GM12878 (cell line): Measurements from ENCODE around the gene MGAT4B. TPM values are rescaled to one million over a fixed set of nuclear protein-coding genes. Genes with fewer than 3 reads are reported as not detected.

Source experiments
- CBX3 ChIP-seq: fragments of 200-600 bp; sonication (generic); IDR thresholded peaks from 2 replicates; pipeline ENCODE4 v1.6.1; 2016; ENCODE audit warnings: low read depth, borderline replicate concordance
- CHD1 ChIP-seq: IDR thresholded peaks from 2 replicates; pipeline ENCODE4 v1.6.1; 2012; ENCODE audit warnings: low read depth, low read length, improper control_type of control experiment
- RELA ChIP-seq: fragments of 450-650 bp; IDR thresholded peaks from 2 replicates; pipeline ENCODE4 v1.8.0; 2014; ENCODE audit warnings: borderline replicate concordance; ENCODE audit not compliant: partially characterized antibody
- SPI1 ChIP-seq: IDR thresholded peaks from 2 replicates; pipeline ENCODE4 v1.6.1; 2011; ENCODE audit warnings: low read depth, mild to moderate bottlenecking, low read length, moderate library complexity, borderline replicate concordance; ENCODE audit not compliant: insufficient read depth
- SREBF2 ChIP-seq: IDR thresholded peaks from 2 replicates; pipeline ENCODE4 v1.6.1; 2012; ENCODE audit warnings: mild to moderate bottlenecking, low read length
- SRF ChIP-seq, 2 experiments: IDR thresholded peaks; 2 replicates each; pipeline ENCODE4 v1.6.1; 2011; ENCODE audit warnings: low read depth in 2 of 2, low read length in 2 of 2, mild to moderate bottlenecking in 1 of 2, moderate library complexity in 1 of 2
- SUZ12 ChIP-seq: fragments of 200-600 bp; sonication (generic); IDR thresholded peaks from one replicate; pipeline ENCODE4 v1.6.1; 2018; ENCODE audit warnings: antibody characterized with exemption, mild to moderate bottlenecking; ENCODE audit not compliant: unreplicated experiment
- TARDBP ChIP-seq: IDR thresholded peaks from 2 replicates; pipeline ENCODE4 v1.6.1; 2016; ENCODE audit warnings: borderline replicate concordance
- polyA plus RNA-seq, 11 experiments: library from polyadenylated mRNA; depleted of rRNA in 4 of 11; unstranded in 6 of 11; stranded (reverse) in 5 of 11; fragments of >200 nt; fragmentation: Nextera tagmentation in 4 of 11; fragmentation: Illumina TruSeq in 1 of 11; extraction: Ambion mirVana in 4 of 11; extraction: Trizol in 1 of 11; gene quantifications; 1 replicate in 1 of 11; 2 replicates in 10 of 11; pipeline versions ENCODE4 v1.2.1 to v1.2.3, GENCODE V29; 2011 to 2016; ENCODE audit warnings: inconsistent platforms in 2 of 11, missing spikeins in 2 of 11, low read depth in 1 of 11
- total RNA-seq, 4 experiments: library from RNA; depleted of rRNA in 3 of 4; stranded (reverse); fragments of >200 nt in 3 of 4; fragmentation: Illumina TruSeq in 1 of 4; extraction: Trizol in 1 of 4; gene quantifications; 2 replicates each; pipeline versions ENCODE4 v1.2.1 to v1.2.3, GENCODE V29; 2013 to 2021
- TF ChIP-seq, protein P1 (sequence below): IDR thresholded peaks from 2 replicates; pipeline ENCODE4 v1.6.1; 2012; ENCODE audit warnings: mild to moderate bottlenecking, low read depth, low read length

MGAT4B gene
- total and polyA plus RNA-seq, 10 of the 15 experiments (the other 5 are each of a cell fraction or from before 2014, with no cell fraction given) = 0.60 to 82.5 (median 34.4) TPM; not detected in 1

DNA sequence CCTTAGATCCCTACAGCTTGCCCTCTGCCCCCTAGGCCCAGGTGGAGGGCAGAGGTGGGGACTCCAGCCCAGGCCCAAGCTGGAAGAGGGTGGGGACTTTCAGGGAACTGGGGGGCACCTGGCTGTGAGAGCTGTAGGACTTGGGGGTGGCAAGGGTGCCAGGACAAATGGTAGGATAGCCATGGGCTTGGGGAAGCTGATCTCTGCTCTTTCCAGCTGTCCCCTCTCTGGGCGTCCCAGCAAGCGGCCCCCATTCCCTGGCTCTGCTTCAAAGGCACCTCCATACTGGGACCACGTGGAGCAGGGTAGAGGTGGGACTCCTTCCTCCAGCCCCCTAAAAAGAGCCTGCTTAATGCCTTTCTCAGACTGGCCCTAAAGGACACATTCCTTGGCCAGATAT is 12.5 kb downstream of the MGAT4B start (continued):
- TF ChIP-seq SRF (IDR thresholded peaks at IDR 0.05; ENCODE audit: low read depth in 2 of 2, low read length in 2 of 2) = no peak
- TF ChIP-seq RELA = no peak
- TF ChIP-seq, protein P1, sequence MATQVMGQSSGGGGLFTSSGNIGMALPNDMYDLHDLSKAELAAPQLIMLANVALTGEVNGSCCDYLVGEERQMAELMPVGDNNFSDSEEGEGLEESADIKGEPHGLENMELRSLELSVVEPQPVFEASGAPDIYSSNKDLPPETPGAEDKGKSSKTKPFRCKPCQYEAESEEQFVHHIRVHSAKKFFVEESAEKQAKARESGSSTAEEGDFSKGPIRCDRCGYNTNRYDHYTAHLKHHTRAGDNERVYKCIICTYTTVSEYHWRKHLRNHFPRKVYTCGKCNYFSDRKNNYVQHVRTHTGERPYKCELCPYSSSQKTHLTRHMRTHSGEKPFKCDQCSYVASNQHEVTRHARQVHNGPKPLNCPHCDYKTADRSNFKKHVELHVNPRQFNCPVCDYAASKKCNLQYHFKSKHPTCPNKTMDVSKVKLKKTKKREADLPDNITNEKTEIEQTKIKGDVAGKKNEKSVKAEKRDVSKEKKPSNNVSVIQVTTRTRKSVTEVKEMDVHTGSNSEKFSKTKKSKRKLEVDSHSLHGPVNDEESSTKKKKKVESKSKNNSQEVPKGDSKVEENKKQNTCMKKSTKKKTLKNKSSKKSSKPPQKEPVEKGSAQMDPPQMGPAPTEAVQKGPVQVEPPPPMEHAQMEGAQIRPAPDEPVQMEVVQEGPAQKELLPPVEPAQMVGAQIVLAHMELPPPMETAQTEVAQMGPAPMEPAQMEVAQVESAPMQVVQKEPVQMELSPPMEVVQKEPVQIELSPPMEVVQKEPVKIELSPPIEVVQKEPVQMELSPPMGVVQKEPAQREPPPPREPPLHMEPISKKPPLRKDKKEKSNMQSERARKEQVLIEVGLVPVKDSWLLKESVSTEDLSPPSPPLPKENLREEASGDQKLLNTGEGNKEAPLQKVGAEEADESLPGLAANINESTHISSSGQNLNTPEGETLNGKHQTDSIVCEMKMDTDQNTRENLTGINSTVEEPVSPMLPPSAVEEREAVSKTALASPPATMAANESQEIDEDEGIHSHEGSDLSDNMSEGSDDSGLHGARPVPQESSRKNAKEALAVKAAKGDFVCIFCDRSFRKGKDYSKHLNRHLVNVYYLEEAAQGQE = no peak
- TF ChIP-seq SREBF2 = no peak
- no peak for TF ChIP-seq SUZ12
- TF ChIP-seq CHD1 = no peak
- TF ChIP-seq TARDBP = no peak
- TF ChIP-seq CBX3 = no peak
- no peak for TF ChIP-seq SPI1
